ENCODE measurements around the gene ANKS3.

ANKS3 gene

DNA sequence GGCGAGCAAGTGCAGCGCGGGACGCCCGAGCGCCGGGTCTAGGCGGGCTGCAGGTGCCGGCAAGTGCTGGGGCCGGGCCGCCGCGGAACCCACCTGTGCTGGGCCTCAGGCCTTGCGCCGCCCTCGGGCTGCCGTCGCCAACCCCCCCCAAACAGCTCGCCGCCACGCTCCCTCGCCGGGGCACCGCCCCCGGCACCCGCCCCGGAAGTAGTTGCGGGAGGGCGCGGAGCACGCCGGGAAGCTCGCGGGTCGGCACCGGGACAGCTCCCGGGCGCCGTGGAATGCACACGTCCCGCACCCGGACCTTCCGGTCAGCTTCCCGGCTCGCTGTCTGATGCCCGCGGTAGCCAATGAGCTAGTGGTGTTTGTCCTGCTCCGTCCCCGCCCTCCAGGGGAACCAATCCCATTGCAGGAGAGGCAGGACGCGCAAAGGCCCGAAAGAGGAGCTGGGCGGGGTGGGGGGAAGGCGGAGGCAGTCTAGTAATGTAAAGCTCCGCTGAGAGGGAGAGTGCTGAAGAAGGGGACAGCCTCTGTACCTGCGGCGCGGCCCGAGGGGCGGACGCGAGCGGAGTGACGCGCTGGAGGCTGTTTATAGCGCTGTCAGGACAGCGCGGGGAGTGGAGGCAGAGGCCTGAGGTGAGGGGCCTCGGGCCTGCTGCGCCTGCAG is at the start of gene ANKS3, which contains the start of gene DNAAF8:
ANKS3 (minus strand) TSS at position 209 of the 667 bp plus-strand sequence. CDS start 4,122 bp downstream, outside the sequence.
DNAAF8 (plus strand) TSS at position 475 of the 667 bp plus-strand sequence. CDS start 1,978 bp downstream, outside the sequence.
- DNase-seq (ENCODE audit: low read depth in 2 of 2) = peak; percentile 93 to 94

- DNase-seq (ENCODE audit: low read depth in 2 of 2) = no peak
Measured at GRCh38 chr16:4783251-4783950, 49.3 kb upstream of the ANKS3 start.

DNA sequence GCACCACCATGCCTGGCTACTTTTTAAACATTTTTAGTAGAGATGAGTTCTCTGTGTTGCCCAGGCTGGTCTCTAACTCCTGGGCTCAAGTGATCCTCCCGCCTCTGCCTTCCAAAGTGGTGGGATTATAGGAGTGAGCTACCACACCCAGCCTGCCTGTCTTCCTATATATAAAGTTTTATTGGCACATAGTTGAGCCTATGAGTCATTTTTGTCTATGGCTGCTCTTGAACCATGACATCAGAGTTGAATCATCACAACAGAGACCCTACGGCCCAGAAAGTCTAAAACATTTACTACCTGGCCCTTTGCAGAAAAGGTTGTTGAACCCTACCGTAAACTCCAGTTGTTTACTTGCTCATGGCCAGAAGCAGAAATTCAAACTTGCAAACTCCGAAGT is 46.2 kb upstream of the ANKS3 start:
- no peak for DNase-seq (ENCODE audit: low read depth in 2 of 2)

DNA sequence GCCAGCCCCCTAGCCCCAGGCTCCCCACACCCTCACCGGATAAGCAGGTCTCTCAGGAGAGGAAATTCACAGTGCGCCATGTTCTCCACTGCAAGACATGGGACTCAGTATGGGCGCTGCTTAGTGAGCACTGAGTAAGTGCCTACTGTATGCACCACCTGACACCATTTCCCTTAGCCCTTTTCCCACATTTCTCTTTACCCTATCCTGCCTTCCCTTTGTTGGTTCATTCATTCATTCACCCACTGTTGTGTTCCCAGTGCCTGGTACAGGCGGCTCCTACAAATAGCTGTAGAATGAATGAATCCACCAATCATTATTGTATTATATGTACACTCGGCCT is 44.0 kb upstream of the ANKS3 start:
- DNase-seq (ENCODE audit: low read depth in 2 of 2) = no peak

- DNase-seq (ENCODE audit: low read depth in 2 of 2) = no peak
Measured at GRCh38 chr16:4777339-4778049, 43.4 kb upstream of the ANKS3 start.

- DNase-seq (ENCODE audit: low read depth in 2 of 2) = no peak
Measured at GRCh38 chr16:4776141-4776705, 42.2 kb upstream of the ANKS3 start.

GRCh38 chr16:4775005-4775404 is 40.9 kb upstream of the ANKS3 start:
- no peak for DNase-seq (ENCODE audit: low read depth in 2 of 2)

- DNase-seq (ENCODE audit: low read depth in 2 of 2) = no peak
Measured at GRCh38 chr16:4772351-4772750, 38.3 kb upstream of the ANKS3 start.

- no peak for DNase-seq (ENCODE audit: low read depth in 2 of 2)
Measured at GRCh38 chr16:4771646-4772045, 37.6 kb upstream of the ANKS3 start.

GRCh38 chr16:4769306-4769638 is 35.2 kb upstream of the ANKS3 start:
- no peak for DNase-seq (ENCODE audit: low read depth in 2 of 2)

DNA sequence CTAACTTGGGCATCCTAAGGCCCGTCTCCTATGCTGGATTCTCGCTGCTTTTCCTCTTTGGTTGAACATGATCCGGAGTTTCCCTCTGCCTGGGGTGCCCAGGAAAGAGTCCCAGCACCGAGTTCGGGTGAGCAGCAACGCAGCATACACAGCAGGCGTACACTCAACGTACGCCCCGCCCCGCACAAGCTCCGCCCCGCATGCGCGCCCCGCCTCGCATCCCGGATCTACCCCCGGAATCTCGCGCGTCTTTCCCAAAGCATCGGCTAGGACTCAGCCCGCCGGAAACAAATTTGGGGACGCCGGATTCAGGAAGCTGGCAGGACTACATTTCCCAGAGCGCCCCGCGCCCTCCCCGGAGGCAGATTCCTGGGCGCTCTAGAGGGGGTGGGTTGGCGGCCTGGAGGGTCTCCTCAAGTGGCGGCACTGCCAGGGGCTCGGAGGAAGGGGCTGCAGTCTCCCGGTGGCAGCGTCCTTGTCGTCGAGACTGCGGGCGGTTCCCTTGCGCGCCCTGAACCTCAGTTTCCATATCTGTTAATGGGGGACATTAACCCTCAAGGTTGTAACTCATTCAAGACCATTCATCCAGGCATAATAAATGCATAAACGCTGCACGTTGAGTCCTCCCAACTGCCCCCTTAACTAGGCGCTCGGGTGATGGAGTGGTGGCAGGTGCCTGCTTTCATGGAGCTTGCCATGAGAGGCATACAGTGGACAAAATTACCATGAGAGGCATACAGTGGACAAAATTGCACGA is 34.7 kb upstream of the ANKS3 start:
- peak; percentile 90 to 92 for DNase-seq (ENCODE audit: low read depth in 2 of 2)

GRCh38 chr16:4767872-4768548 is 33.9 kb upstream of the ANKS3 start:
- DNase-seq (ENCODE audit: low read depth in 2 of 2) = no peak

DNA sequence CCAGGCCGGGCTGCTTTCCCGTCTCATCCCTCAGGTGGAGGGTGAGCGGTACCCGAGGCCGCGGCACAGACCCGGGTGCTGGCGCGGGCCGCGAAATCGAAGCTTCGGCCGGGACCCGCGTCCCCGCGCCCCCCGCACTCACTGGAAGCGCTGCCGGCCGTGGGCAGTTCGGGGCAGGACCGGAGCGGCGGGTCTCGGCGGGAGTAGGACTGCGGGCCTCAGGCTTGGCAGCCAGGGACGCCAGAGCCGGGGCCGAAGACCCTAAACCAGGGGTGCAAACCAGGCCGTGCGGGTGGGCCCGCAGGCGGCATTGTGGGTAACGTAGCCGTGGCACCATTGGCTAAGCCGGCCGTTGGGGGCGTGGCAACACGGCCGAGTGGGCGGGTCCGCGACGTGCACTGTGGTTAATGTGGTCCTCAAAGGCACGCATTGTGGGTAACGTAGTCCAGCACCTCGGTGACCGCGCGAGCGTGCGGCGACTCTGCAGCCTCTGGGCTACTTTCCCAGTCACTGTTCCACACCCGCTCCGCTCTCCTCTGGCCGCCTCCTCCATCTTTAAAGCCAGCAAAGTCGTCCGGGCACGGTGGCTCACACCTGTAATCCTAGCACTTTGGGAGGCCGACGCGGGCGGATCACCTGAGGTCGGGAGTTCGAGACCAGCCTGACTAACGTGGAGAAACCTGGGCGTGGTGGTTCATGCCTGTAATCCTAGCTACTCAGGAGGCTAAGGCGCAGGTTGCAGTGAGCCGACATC is 33.0 kb upstream of the ANKS3 start, which contains the start of gene ZNF500:
ZNF500 (minus strand) TSS at position 288 of the 754 bp plus-strand sequence. CDS start 1,184 bp downstream, outside the sequence.
- peak; percentile 86 to 87 for DNase-seq (ENCODE audit: low read depth in 2 of 2)

DNA sequence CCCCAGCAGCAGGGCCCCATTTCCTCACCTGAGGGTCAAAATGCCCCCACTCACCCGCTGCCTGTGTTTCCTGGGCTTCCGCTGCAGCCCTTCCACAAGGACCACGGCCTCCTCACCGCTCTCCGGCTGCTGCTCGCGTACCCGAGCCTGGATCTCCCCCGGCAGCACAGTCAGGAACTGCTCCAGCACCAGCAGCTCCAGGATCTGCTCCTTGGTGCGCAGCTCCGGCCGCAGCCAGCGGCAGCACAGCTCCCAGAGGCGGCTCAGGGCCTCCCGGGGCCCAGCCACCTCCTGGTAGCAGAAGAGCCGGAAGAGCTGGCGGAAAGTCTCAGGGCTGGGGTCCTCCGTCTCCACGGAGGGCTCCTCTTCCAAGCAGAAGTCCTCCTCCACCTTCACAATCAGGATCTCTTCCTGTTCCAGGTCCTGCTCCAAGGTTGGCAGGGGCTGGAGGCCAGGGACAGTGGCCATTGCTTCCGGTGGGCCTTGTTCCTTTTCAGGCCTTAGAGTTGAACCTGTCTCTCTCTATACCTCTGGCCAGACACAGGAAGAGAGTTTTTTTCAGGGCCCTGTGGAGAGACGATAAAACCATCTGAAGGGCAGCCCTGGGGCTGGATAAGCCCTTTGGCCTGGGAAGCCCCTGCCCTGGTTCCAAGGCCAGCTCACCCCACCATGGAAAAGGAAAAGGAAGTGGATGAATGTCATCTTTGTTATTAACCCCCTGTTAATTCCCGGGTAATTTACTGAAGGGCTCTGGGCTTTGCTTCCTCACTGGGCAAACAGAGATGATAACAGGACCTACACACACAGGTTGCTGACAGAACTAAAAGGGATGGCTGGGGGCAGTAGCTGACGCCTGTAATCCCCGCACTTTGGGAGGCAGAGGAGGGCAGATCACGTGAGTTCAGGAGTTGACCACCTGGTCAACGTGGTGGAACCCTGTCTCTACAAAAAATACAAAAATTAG is 31.7 kb upstream of the ANKS3 start:
- no peak for DNase-seq (ENCODE audit: low read depth in 2 of 2)

DNA sequence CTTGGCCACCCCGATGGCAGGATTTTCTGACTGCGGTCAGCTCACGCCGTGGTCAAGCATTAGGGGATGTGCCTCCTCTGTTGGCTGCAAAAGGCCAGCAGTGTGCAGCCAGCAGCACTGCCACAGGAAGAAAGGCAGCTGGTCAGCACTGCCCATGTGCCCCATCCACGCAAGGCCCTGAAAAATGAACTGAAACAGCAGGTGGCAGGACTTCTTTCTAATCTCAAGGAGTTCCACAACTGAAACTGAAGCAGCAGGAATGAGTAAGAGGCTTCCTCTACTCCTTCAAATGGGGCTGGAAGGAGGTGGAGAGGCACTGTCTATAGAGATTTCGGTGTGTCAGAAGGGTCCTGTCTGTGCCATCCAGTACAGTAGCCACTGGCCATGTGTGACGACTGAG is 29.7 kb upstream of the ANKS3 start:
- no peak for DNase-seq (ENCODE audit: low read depth in 2 of 2)

GRCh38 chr16:4762205-4762604 is 28.1 kb upstream of the ANKS3 start:
- DNase-seq (ENCODE audit: low read depth in 2 of 2) = no peak

GRCh38 chr16:4760221-4760910 is 26.3 kb upstream of the ANKS3 start:
- no peak for DNase-seq (ENCODE audit: low read depth in 2 of 2)

GRCh38 chr16:4755687-4756086 is 21.6 kb upstream of the ANKS3 start:
- no peak for DNase-seq (ENCODE audit: low read depth in 2 of 2)

DNA sequence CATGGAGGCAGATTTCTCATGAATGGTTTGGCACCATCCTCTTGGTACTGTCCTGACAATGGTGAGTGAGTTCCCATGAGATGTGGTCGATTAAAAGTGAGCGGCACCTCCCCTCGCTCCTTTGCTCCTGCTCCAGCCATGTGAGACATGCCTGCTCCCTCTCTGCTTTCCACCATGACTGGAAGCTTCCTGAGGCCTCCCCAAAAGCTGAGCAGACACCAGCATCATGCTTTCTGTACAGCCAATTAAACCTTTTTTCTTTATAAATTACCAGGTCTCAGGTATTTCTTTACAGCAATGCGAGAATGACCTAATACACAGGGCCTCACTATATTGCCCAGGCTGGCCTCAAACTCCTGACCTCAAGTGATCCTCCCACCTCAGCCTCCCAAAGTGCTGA is 20.8 kb upstream of the ANKS3 start:
- no peak for DNase-seq (ENCODE audit: low read depth in 2 of 2)

Data from fibroblast of skin of left quadriceps (primary cell).